HepG2 (cell line): ENCODE measurements around the gene CCRL2. TPM values are rescaled to one million over a fixed set of nuclear protein-coding genes. Genes with fewer than 3 reads are reported as not detected.

ENCODE experiments used
- ATAC-seq: fragments of 200-7000 bp; cut with Tn5 transposase; 3 replicates; pipeline ENCODE4 v1.9.1; 2020; ENCODE audit warnings: mild to moderate bottlenecking, moderate library complexity
- BruUV-seq: library from RNA; stranded (reverse); fragments of 400-500 nt; replicated peaks from 2 replicates; lab custom pipeline; 2021; lab: Mats Ljungman, UMichigan
- CTCF ChIA-PET: fragments of 300-600 bp; formaldehyde crosslinking; extraction: SDS; loops from one replicate; lab custom pipeline; 2021; ENCODE audit warnings: low total read pairs, inconsistent platforms, low intra/inter-chr PET ratio; lab: Yijun Ruan, JAX
- POLR2A ChIA-PET: fragments of 350-600 bp; sonication (Branson Sonifier 250); formaldehyde crosslinking; loops from one replicate; lab custom pipeline; 2020; ENCODE audit warnings: antibody characterized with exemption, inconsistent platforms; lab: Yijun Ruan, JAX
- DNase-seq: peaks from one replicate; pipeline ENCODE4 v3.0.0-alpha.2; 2015; ENCODE audit warnings: low spot score
- FAIRE-seq: peaks from 3 replicates; lab custom pipeline; 2011; peaks lifted over from hg19 to GRCh38; lab: Jason Lieb, UNC
- H2AFZ ChIP-seq: one replicate; pipeline ENCODE4 v1.6.1; 2011; ENCODE audit warnings: low read length, inconsistent platforms
- H3K27ac ChIP-seq: fragments of 300-600 bp; 3 replicates; pipeline ENCODE4 v1.8.0; 2011; ENCODE audit warnings: mixed run types, mild to moderate bottlenecking, mixed read lengths, low read length, inconsistent platforms; ENCODE audit not compliant: insufficient read depth; ENCODE audit errors: extremely low read length
- H3K27me3 ChIP-seq, 2 experiments: fragments of 200-600 bp in 1 of 2; 2 replicates in 1 of 2; 3 replicates in 1 of 2; pipeline versions ENCODE4 v1.6.0 to v1.8.0; 2011; ENCODE audit warnings: low read length in 2 of 2, mild to moderate bottlenecking in 2 of 2, moderate library complexity in 2 of 2, inconsistent platforms in 1 of 2; ENCODE audit not compliant: insufficient read depth in 2 of 2, control insufficient read depth in 1 of 2
- H3K36me3 ChIP-seq, 2 experiments: fragments of 200-600 bp in 1 of 2; replicated peaks in 1 of 2; 2 replicates in 1 of 2; 3 replicates in 1 of 2; pipeline versions ENCODE4 v1.5.1 to v1.8.0; 2011; ENCODE audit warnings: low read length in 2 of 2, inconsistent platforms in 1 of 2; ENCODE audit not compliant: insufficient read depth in 2 of 2, control insufficient read depth in 1 of 2
- H3K4me1 ChIP-seq: 2 replicates; pipeline ENCODE4 v1.5.1; 2012; ENCODE audit warnings: low read length, inconsistent platforms; ENCODE audit not compliant: insufficient read depth
- H3K4me2 ChIP-seq: 2 replicates; pipeline ENCODE4 v1.6.0; 2011; ENCODE audit warnings: low read depth, low read length, inconsistent platforms
- H3K4me3 ChIP-seq, 3 experiments: fragments of 200-600 bp in 1 of 3; sonication (generic), shearing (Covaris generic) in 1 of 3; replicated peaks in 1 of 3; 2 replicates each; pipeline ENCODE4 v1.5.1; 2011 to 2016; ENCODE audit warnings: low read length in 3 of 3, inconsistent platforms in 2 of 3, low read depth in 2 of 3, mild to moderate bottlenecking in 2 of 3, control low read depth in 1 of 3, mixed read lengths in 1 of 3; ENCODE audit not compliant: insufficient read depth in 1 of 3
- H3K79me2 ChIP-seq: one replicate; pipeline ENCODE4 v1.6.1; 2011; ENCODE audit warnings: low read length, inconsistent platforms; ENCODE audit not compliant: insufficient read depth
- H3K9ac ChIP-seq: 2 replicates; pipeline ENCODE4 v1.6.0; 2011; ENCODE audit warnings: mild to moderate bottlenecking, low read depth, low read length, inconsistent platforms; ENCODE audit not compliant: insufficient read depth
- H3K9me3 ChIP-seq: 2 replicates; pipeline ENCODE4 v1.5.1; 2012; ENCODE audit warnings: mild to moderate bottlenecking, low read length
- H4K20me1 ChIP-seq: 2 replicates; pipeline ENCODE4 v1.6.0; 2011; ENCODE audit warnings: inconsistent platforms, mild to moderate bottlenecking, low read length, moderate library complexity; ENCODE audit not compliant: insufficient read depth
- CEBPG ChIP-seq: IDR thresholded peaks from 2 replicates; pipeline ENCODE4 v1.6.1; 2016
- CREB1 ChIP-seq, 2 experiments: fragments of 450-650 bp in 1 of 2; IDR thresholded peaks; 2 replicates each; pipeline ENCODE4 v1.6.1; 2016 to 2017; ENCODE audit warnings: control low read depth in 1 of 2, mild to moderate bottlenecking in 1 of 2, missing compliant biosample characterization in 1 of 2, missing genetic modification characterization in 1 of 2
- FOXK1 ChIP-seq: sonication (generic); formaldehyde crosslinking; IDR thresholded peaks from 2 replicates; pipeline ENCODE4 v1.4.0; 2020; ENCODE audit warnings: low read depth, missing genetic modification reagents, borderline replicate concordance
- GATA4 ChIP-seq: sonication (generic); IDR thresholded peaks from 2 replicates; pipeline ENCODE4 v1.6.1; 2016; ENCODE audit warnings: antibody characterized with exemption, low read depth, borderline replicate concordance
- POLR2G ChIP-seq: fragments of 200-400 bp; formaldehyde crosslinking; IDR thresholded peaks from 2 replicates; pipeline ENCODE4 v1.6.1; 2018; ENCODE audit warnings: mild to moderate bottlenecking, low read depth, low read length, moderate library complexity
- THAP7 ChIP-seq: sonication (generic); formaldehyde crosslinking; IDR thresholded peaks from 2 replicates; pipeline ENCODE4 v1.8.1; 2023; ENCODE audit warnings: mild to moderate bottlenecking, missing genetic modification reagents
- ZBTB14 ChIP-seq: sonication (generic); formaldehyde crosslinking; IDR thresholded peaks from 2 replicates; pipeline ENCODE4 v1.4.0; 2020; ENCODE audit warnings: missing genetic modification reagents
- ZNF260 ChIP-seq: sonication (generic); formaldehyde crosslinking; IDR thresholded peaks from 2 replicates; pipeline ENCODE4 v1.4.0; 2020; ENCODE audit warnings: missing genetic modification reagents, low read depth, mild to moderate bottlenecking, borderline replicate concordance
- ZNF350 ChIP-seq: sonication (generic); formaldehyde crosslinking; IDR thresholded peaks from 2 replicates; pipeline ENCODE4 v1.4.0; 2020; ENCODE audit warnings: mild to moderate bottlenecking, low read depth, missing genetic modification reagents, borderline replicate concordance
- ZNF569 ChIP-seq: sonication (generic); formaldehyde crosslinking; IDR thresholded peaks from 2 replicates; pipeline ENCODE4 v1.5.0; 2020; ENCODE audit warnings: mild to moderate bottlenecking, missing genetic modification reagents, moderate library complexity, borderline replicate concordance
- ZNF782 ChIP-seq: sonication (generic); formaldehyde crosslinking; IDR thresholded peaks from 2 replicates; pipeline ENCODE4 v1.4.0; 2020; ENCODE audit warnings: missing genetic modification reagents, mild to moderate bottlenecking, borderline replicate concordance
- WGBS: methylation state at CpG from one replicate; pipeline ENCODE4 v1.1.6; 2017; ENCODE audit warnings: low lambda C conversion rate; 5-methylcytosine and 5-hydroxymethylcytosine counted together
- in situ Hi-C: cut with HindIII; loops from 2 replicates; pipeline ENCODE4 v1.10.0; 2017; ENCODE audit warnings: low pct_unique_long_range_greater_than_20kb; ENCODE audit not compliant: extremely low pct_ligation_motif_present
- intact Hi-C: fragments of 100-400 bp; cut with micrococcal nuclease; formaldehyde crosslinking; loops from one replicate; pipeline ENCODE4 v1.10.0; 2022; ENCODE audit not compliant: unreplicated experiment
- polyA plus RNA-seq, 8 experiments: library from polyadenylated mRNA; depleted of rRNA in 3 of 8; stranded (reverse) in 7 of 8; unstranded in 1 of 8; fragments of >200 nt; fragmentation: Illumina TruSeq in 4 of 8; extraction: Trizol in 4 of 8; gene quantifications; 2 replicates each; pipeline versions ENCODE4 v1.2.1 to v1.2.3, GENCODE V29; 2011 to 2016; ENCODE audit warnings: low read depth in 4 of 8, missing spikeins in 1 of 8, mixed read lengths in 1 of 8; ENCODE audit not compliant: insufficient read depth in 1 of 8
- total RNA-seq, 5 experiments: library from RNA; depleted of rRNA; stranded (reverse); fragments of >200 nt; fragmentation: Illumina TruSeq; extraction: Trizol; gene quantifications; 2 replicates each; pipeline ENCODE4 v1.2.3, GENCODE V29; 2016; ENCODE audit warnings: low read depth in 1 of 5
- TF ChIP-seq, protein P1 (sequence below): IDR thresholded peaks from 2 replicates; pipeline ENCODE4 v1.6.1; 2016; ENCODE audit warnings: missing biosample characterization, missing genetic modification reagents, low read depth

The CCRL2 gene
- total and polyA plus RNA-seq, 2 of the 13 experiments (the other 11 are each of a cell fraction or from before 2014, with no cell fraction given) = not detected

GRCh38 chr3:46400846-46401245 lies 6.2 kb upstream of the CCRL2 start:
- H2AFZ ChIP-seq = no peak overlapping the region
- DNase-seq = no peak
- no TSS peak for BruUV-seq
- peaks cover 0 to 13% of the 10 kb centered on the region in 2 experiments; a peak in 1 of 5 replicates for H3K27me3 ChIP-seq
- CTCF ChIA-PET = no interaction called here
- H3K4me2 ChIP-seq = no peak overlapping the region
- POLR2A ChIA-PET = no interaction called here
- 8% methylated on average over 5 of the region's 5 CpGs for WGBS
- H3K4me1 ChIP-seq = no peaks in the 10 kb centered on the region
- H3K9me3 ChIP-seq = no peaks in the 10 kb centered on the region
- in situ Hi-C loops = no loop called here
- no peaks in the 10 kb centered on the region for H3K36me3 ChIP-seq
- no peak for ATAC-seq
- H3K9ac ChIP-seq = no peak overlapping the region
- TF ChIP-seq ZNF350 (CRISPR knock-in tag) (no peak), ZBTB14 (CRISPR knock-in tag) (no peak), GATA4 (no peak), THAP7 (CRISPR knock-in tag) (no peak), CREB1 (IDR thresholded peaks at IDR 0.05) (no peak), CREB1 (CRISPR knock-in tag; IDR thresholded peaks at IDR 0.05) (no peak)
- no peaks in the 10 kb centered on the region for H4K20me1 ChIP-seq
- FAIRE-seq = no peak
- H3K79me2 ChIP-seq = no peaks in the 10 kb centered on the region
- no peak overlapping the region for H3K27ac ChIP-seq
- intact Hi-C loops = no loop called here
- H3K4me3 ChIP-seq = no peak overlapping the region

DNA sequence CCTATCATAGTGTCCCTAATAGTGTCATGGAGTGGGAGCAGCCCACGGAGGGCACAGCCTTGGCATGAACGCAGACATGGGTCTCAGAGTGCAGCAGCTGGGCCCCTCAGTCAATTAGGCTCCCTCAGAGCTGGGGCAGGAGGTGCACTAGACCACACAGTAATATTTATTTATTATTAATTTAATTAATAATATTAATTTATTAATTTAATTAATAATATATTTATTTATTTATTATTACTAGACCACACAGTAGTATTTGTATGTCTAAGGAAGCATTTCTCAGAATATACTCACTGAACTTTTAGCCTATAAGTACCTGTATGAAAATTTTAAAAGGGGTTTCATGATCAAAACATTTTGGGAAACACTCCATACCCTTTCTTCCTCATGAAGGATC lies 5.5 kb upstream of the CCRL2 start:
- ChIA-PET POLR2A (no interaction called here), CTCF (no interaction called here)
- TF ChIP-seq, protein P1, sequence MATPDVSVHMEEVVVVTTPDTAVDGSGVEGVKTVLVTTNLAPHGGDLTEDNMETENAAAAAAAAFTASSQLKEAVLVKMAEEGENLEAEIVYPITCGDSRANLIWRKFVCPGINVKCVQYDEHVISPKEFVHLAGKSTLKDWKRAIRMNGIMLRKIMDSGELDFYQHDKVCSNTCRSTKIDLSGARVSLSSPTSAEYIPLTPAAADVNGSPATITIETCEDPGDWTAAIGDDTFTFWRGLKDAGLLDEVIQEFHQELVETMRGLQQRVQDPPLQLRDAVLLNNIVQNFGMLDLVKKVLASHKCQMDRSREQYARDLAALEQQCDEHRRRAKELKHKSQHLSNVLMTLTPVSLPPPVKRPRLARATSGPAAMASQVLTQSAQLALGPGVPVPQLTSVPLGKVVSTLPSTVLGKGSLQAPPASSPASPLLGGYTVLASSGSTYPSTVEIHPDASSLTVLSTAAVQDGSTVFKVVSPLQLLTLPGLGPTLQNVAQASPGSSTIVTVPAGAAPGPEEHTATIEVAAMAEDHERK = no peak
- TF ChIP-seq CEBPG (no peak), ZNF260 (CRISPR knock-in tag) (no peak), POLR2G (no peak), ZNF569 (CRISPR knock-in tag) (no peak), ZNF782 (CRISPR knock-in tag) (no peak), FOXK1 (no peak)

More for the DNA sequence above, 5.5 kb upstream of the CCRL2 start:
- no peaks in the 10 kb centered on the region for H3K9me3 ChIP-seq
- no peak overlapping the region for H3K4me2 ChIP-seq
- FAIRE-seq = no peak
- no peak overlapping the region for H3K4me3 ChIP-seq
- in situ Hi-C loops (no loop called here), intact Hi-C loops (no loop called here)
- no peaks in the 10 kb centered on the region for H3K4me1 ChIP-seq
- H3K9ac ChIP-seq = no peak overlapping the region
- no peaks in the 10 kb centered on the region for H4K20me1 ChIP-seq
- H3K27me3 ChIP-seq = peaks cover 0 to 13% of the 10 kb centered on the region in 2 experiments; a peak in 1 of 5 replicates
- no peak for ATAC-seq
- BruUV-seq = no TSS peak
- no peaks in the 10 kb centered on the region for H3K79me2 ChIP-seq
- DNase-seq = no peak
- H2AFZ ChIP-seq = no peak overlapping the region
- H3K27ac ChIP-seq = no peak overlapping the region
- 69% methylated on average over 2 of the region's 2 CpGs for WGBS
- H3K36me3 ChIP-seq = no peaks in the 10 kb centered on the region
